ENCODE results near the gene HACD2. TPM values are rescaled to one million over a fixed set of nuclear protein-coding genes. Genes with fewer than 3 reads are reported as not detected.
"Not testable (repeated sequence)": the region's sequence is repeated elsewhere in the genome, so short reads cannot be mapped to it uniquely, and the experiment has no call there.

HACD2 gene
- total RNA-seq, 2 experiments from 2014 or later, result 17.8 to 24.9 TPM

DNA sequence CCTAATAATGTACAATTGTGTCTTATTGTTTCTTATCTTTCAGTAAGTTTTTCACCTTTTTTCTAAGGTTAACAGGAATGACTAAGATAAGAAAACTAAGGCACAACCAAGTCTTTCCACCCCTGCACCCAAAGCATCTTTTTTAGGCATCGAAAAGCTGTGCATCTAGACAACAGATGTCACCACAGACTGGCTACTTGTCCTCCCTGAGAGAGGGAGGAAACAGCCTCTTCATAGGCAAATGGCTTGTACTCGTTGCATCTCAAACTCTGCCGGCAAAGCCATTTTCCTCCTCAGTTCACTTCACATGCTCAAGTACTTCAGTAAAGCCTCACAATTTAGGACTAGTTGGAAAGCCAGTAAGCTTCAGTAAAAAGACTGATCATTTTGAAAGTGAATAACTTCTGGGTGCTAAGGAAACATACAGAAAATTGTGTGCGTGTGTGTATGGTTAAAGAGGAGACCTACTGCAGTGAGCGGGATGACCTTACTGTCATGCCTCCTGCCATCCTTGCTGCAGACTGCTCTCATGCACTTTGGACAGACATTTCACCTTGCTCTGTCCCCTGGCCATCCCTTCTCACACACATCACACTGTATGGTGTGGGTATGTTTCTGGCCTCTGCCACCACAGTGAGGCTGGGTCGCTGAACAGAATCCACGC, 36.5 kb upstream of the HACD2 start:
- no peaks in the 10 kb centered on the region for H3K9me3 Mint-ChIP-seq (ENCODE audit: low read depth)
- no peak overlapping the region for H3K27ac Mint-ChIP-seq
- ATAC-seq (no peak), DNase-seq (no peak)
- H3K36me3 Mint-ChIP-seq, result no peaks in the 10 kb centered on the region
- H3K4me3 Mint-ChIP-seq, result no peak overlapping the region
- H3K4me1 Mint-ChIP-seq, result no peaks in the 10 kb centered on the region
- CTCF ChIA-PET, result no interaction called here
- H3K27me3 Mint-ChIP-seq, result no peaks in the 10 kb centered on the region

DNA sequence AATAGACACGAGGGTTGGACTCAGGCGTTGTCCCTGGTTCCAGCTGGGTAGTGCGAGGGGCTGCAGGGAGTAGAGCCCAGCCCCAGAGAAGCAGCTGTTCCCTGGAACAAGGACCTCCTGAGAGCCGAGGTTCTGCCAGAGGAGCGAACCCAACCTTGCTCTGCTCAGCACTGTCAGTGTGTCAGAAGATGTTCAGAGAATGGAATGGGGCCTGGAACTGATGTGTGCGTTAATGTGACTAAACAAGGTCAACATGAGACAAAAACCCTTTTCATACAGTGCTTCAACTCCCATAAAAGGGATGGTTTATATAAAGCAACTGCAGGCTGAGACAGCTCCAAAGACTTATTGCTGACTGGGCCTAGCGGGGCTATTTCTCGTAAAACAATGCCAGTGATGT, 35.5 kb upstream of the HACD2 start:
- no peak for ATAC-seq
- no peaks in the 10 kb centered on the region for H3K27me3 Mint-ChIP-seq
- CTCF ChIA-PET, result no interaction called here
- no peaks in the 10 kb centered on the region for H3K9me3 Mint-ChIP-seq (ENCODE audit: low read depth)
- H3K4me1 Mint-ChIP-seq, result no peaks in the 10 kb centered on the region
- H3K36me3 Mint-ChIP-seq, result no peaks in the 10 kb centered on the region
- H3K4me3 Mint-ChIP-seq, result no peak overlapping the region
- no peak for DNase-seq
- no peak overlapping the region for H3K27ac Mint-ChIP-seq

DNA sequence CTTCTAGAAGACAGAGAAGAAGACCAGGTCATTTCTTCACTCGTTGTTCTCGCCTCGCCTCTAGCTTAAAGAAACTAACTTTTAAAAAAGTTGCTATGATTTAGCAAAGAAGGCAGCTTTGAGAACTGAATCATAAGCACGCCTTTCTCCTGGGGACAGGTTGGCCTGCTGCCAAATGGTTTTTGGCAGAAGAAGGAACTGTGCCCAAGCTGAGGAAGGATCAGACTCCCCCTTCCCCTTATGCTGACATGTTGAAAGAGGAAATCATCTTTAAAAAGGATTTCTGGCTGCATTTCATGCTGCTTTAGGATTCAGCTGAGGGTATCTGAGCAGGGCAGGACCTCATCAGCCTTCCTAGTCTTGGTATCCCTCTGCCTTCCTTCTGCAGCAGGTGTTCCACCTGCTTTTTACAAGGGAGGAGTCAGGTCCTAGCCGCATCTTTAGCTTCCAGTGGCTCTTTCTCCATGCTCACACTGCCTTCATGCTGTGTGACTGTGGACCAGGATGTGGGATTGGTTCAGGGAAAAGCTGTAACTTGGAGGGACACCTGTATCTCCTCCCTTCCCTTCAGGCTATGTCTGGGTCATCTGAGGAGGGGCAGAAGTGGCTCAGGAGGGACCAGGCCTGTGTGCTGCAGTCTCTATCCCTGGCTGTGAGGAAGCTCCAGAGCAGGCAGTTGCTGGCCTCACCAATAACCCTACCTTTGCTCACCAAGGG, 34.1 kb upstream of the HACD2 start:
- Mint-ChIP-seq H3K4me3 (no peak overlapping the region), H3K36me3 (peaks cover 2% of the 10 kb centered on the region), H3K27me3 (no peaks in the 10 kb centered on the region), H3K27ac (no peak overlapping the region), H3K4me1 (no peaks in the 10 kb centered on the region), H3K9me3 (ENCODE audit: low read depth) (no peaks in the 10 kb centered on the region)
- CTCF ChIA-PET, result no interaction called here
- ATAC-seq (no peak), DNase-seq (no peak)

DNA sequence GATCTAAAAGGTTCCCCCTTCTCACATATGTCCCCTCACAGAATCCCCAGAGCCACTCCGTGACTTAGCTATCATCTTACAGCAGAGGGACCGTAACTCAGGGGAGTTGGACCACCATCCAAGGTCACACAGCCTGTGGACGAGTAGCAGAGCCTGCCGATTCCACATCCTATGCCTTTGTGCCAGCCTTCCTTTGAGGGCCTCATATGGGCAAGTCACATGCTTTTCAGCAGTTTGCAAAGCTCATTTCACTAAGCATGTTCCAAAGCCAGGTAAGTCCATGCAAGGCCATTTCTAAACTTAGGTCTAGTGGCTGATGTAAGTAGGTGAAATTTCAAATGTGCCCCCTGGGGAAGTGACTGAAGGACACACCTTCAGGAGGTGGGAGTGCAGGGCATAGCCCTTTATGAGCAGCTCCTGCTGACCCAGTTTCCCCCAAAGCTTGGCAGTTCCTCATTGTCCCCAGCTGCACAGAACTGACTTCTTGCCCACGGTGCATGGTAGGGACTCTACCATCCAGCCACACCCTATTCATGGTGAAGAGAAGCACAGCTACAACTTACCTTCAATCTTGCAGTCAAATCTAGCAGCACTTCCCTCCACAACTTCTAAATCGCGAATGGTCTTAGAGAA, 33.3 kb upstream of the HACD2 start:
- no peak overlapping the region for H3K4me3 Mint-ChIP-seq
- H3K36me3 Mint-ChIP-seq, result peaks cover 3% of the 10 kb centered on the region
- CTCF ChIA-PET, result no interaction called here
- no peak overlapping the region for H3K27ac Mint-ChIP-seq
- no peak for DNase-seq
- no peak for ATAC-seq
- no peaks in the 10 kb centered on the region for H3K4me1 Mint-ChIP-seq
- no peaks in the 10 kb centered on the region for H3K9me3 Mint-ChIP-seq (ENCODE audit: low read depth)
- no peaks in the 10 kb centered on the region for H3K27me3 Mint-ChIP-seq

DNA sequence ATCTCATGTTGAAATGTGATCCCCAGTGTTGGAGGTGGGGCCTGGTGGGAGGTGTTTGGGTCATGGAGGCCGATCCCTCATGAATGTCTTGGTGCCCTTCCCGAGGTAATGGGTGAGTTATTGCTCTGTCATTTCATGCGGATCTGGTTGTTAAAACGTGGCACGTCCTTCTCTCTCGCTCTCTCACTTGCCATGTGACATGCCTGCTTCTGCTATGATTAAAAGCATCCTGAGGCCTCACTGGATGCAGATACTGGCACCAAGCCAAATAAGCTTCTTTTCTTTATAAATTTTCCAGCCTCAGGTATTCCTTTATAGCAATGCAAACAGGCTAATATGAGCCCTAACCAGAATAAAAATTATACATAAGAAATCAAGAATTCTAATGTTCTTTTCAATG, 31.7 kb upstream of the HACD2 start:
- Mint-ChIP-seq H3K27me3 (no peaks in the 10 kb centered on the region), H3K36me3 (peaks cover 4% of the 10 kb centered on the region), H3K9me3 (ENCODE audit: low read depth) (no peaks in the 10 kb centered on the region), H3K4me3 (no peak overlapping the region), H3K27ac (no peak overlapping the region), H3K4me1 (no peaks in the 10 kb centered on the region)
- CTCF ChIA-PET, result interaction anchor here (0.8 kb wide), 1 partner anchor 24 kb away, joined by 3 read pairs; no protein-coding TSS in a partner anchor
- no peak for ATAC-seq
- no peak for DNase-seq

DNA sequence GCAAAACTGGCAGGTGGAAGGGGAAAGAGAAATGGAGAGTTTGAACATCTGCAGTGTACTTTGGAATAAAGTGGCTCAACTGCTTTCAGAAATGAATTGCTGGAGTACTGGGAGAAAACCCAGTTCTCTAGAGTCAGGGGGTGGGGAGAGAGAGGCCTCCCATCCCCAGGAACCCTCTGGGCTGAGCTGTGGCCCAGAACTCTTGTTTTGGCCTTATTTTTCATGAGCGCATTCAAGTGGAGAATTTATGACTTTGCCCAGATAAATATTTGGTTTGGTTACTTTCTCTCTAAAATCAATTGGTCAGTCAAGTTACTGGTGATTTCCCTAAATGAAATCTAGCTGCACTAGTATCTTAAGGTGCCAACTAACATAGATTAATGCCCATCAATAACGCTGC, 28.7 kb upstream of the HACD2 start:
- peaks cover 3% of the 10 kb centered on the region for H3K4me1 Mint-ChIP-seq
- H3K36me3 Mint-ChIP-seq, result peaks cover 11% of the 10 kb centered on the region
- CTCF ChIA-PET, result no interaction called here
- ATAC-seq, result no peak
- H3K27ac Mint-ChIP-seq, result no peak overlapping the region
- no peaks in the 10 kb centered on the region for H3K9me3 Mint-ChIP-seq (ENCODE audit: low read depth)
- no peak for DNase-seq
- H3K4me3 Mint-ChIP-seq, result no peak overlapping the region
- H3K27me3 Mint-ChIP-seq, result no peaks in the 10 kb centered on the region

DNA sequence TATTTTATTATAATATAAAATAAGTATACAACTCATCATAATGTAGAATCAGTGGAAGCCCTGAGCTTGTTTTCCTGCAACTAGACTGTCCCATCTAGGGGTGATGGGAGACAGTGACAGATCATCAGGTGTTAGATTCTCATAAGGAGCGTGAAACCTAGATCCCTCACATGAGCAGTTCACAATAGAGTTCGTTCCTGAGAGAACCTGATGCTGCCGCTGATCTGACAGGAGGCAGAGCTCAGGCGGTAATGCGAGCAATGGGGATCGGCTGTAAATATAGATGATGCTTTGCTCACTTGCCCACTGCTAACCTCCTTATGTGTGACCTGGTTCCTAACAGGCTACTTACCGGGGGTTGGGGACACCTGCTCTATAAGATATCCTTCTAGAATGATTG, 26.8 kb upstream of the HACD2 start:
- H3K4me1 Mint-ChIP-seq; H3K9me3 Mint-ChIP-seq (ENCODE audit: low read depth); H3K4me3 Mint-ChIP-seq; H3K27me3 Mint-ChIP-seq; CTCF ChIA-PET; DNase-seq; H3K27ac Mint-ChIP-seq; ATAC-seq: not testable (repeated sequence)
- H3K36me3 Mint-ChIP-seq, result peaks cover 11% of the 10 kb centered on the region

DNA sequence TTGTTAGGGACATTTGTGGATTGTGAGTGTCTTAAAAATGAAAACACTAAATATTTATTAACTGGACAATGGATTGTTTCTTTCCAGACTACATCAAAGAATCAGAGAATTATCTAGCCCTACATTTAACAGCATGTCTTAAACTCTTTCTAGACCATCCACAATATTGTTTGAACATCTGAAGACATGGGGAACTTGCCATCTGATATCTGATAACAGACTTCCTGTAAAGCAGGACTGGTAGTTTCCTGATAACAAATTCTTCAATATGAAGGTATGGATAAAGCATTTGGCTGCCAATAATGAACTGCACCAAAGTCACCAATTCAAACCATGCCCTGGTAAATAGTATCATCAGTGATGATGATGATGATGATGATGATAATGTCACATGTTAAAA, 26.2 kb upstream of the HACD2 start:
- Mint-ChIP-seq H3K4me1 (peaks cover 9% of the 10 kb centered on the region), H3K27me3 (no peaks in the 10 kb centered on the region), H3K9me3 (ENCODE audit: low read depth) (no peaks in the 10 kb centered on the region), H3K27ac (no peak overlapping the region), H3K36me3 (peaks cover 11% of the 10 kb centered on the region), H3K4me3 (no peak overlapping the region)
- ATAC-seq (no peak), DNase-seq (no peak)
- CTCF ChIA-PET, result no interaction called here

DNA sequence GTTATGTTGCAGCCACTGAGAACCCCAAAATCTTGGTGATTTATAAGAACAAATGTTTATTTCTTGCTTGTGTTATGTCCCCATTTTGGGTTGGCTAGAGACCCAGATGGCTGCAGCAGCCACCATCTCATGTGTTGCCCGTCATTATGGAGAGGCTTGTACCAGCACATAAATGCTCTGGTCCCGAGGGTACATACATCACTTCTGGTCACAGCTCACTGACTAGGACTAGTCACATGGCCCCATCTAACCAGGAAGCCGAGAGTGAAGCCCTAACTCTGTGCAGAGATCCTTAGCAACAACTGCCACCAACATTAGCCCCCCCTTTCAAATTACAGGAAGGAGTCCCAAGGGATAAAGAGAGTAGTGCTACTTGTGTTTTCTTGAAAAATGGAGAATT, 25.5 kb upstream of the HACD2 start:
- Mint-ChIP-seq H3K27me3 (no peaks in the 10 kb centered on the region), H3K9me3 (ENCODE audit: low read depth) (no peaks in the 10 kb centered on the region), H3K4me1 (peaks cover 13% of the 10 kb centered on the region), H3K4me3 (no peak overlapping the region), H3K27ac (no peak overlapping the region), H3K36me3 (peaks cover 14% of the 10 kb centered on the region)
- CTCF ChIA-PET, result no interaction called here
- ATAC-seq, result no peak
- no peak for DNase-seq

DNA sequence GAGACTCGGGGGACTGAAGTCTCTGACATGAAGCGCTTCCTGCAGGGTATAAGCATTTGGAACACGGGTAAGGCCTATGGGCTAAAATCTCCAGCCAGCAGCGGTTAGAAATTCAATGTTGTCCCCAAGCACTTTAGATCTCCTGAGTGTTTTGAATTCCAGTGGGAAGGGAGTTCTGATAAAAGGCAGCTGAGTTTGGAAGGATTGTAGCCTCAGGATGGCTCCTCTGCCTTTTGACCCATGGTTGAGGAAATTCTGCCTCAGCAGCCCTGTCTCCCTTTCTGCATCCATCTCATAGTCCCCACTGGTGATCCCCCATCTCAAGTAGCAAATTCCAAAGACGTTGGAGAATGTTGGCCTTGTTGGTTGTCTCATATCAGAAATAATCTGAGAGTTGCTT, 24.2 kb upstream of the HACD2 start:
- Mint-ChIP-seq H3K36me3 (peaks cover 13% of the 10 kb centered on the region), H3K4me3 (no peak overlapping the region), H3K27me3 (no peaks in the 10 kb centered on the region), H3K9me3 (ENCODE audit: low read depth) (no peaks in the 10 kb centered on the region), H3K27ac (no peak overlapping the region), H3K4me1 (peaks cover 21% of the 10 kb centered on the region)
- CTCF ChIA-PET, result no interaction called here
- ATAC-seq, result no peak
- DNase-seq, result no peak

DNA sequence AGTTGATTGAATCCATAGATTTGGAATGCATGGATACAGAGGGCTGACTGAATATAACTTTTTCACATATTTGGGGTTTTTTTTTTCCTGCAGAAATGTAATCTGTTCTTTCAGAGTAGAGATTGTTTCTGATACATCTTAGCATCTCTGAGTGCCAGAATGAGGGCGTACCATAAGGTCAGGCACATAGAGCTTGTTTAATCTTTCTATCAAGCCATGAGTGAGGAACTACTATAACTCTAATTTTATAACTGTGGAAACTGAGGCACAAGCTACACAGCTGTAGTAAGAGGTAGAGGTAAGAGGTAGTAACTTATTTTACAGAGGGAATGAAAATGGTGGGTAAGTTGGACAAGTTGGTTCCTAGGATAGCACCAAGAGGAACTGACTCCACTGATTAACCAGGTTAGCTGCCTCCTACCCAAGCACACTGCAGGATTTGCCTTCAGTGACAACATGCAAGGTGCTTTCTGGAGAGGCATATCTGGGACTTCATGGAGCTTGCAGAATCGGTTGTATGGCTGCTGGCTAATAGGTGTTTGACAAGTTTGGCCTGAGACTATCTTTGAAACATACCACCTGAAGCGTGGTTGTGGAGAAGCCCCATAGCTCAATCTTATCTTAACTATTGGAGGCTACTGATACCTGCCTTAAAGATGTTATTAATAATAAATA, 23.5 kb upstream of the HACD2 start:
- DNase-seq (no peak), ATAC-seq (no peak)
- CTCF ChIA-PET, result no interaction called here
- Mint-ChIP-seq H3K27ac (no peak overlapping the region), H3K9me3 (ENCODE audit: low read depth) (no peaks in the 10 kb centered on the region), H3K27me3 (no peaks in the 10 kb centered on the region), H3K36me3 (peaks cover 11% of the 10 kb centered on the region), H3K4me1 (peaks cover 21% of the 10 kb centered on the region), H3K4me3 (no peak overlapping the region)

DNA sequence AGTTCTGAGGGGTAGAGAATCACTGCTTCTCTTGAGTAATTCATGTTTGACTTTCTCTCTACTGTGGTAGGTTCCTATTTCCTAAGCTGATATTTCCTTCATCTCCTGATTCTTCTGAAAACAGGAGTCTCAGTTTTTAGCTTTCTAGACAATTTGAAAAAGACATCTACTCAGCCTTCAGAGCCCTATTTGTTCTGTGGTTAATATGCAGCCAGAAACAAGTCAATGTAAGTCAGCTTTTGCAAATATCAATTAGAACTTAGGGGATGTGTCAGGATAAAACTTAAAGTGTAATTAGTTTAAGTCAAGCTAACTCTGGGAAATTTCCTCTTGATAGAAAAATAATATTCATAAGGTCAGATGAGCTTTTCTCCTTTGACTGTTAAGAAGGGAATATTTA, 21.7 kb upstream of the HACD2 start:
- H3K36me3 Mint-ChIP-seq, result peaks cover 9% of the 10 kb centered on the region
- CTCF ChIA-PET, result no interaction called here
- ATAC-seq (no peak), DNase-seq (no peak)
- H3K4me3 Mint-ChIP-seq, result no peak overlapping the region
- peaks cover 21% of the 10 kb centered on the region for H3K4me1 Mint-ChIP-seq
- H3K9me3 Mint-ChIP-seq (ENCODE audit: low read depth), result no peaks in the 10 kb centered on the region
- no peaks in the 10 kb centered on the region for H3K27me3 Mint-ChIP-seq
- H3K27ac Mint-ChIP-seq, result no peak overlapping the region

DNA sequence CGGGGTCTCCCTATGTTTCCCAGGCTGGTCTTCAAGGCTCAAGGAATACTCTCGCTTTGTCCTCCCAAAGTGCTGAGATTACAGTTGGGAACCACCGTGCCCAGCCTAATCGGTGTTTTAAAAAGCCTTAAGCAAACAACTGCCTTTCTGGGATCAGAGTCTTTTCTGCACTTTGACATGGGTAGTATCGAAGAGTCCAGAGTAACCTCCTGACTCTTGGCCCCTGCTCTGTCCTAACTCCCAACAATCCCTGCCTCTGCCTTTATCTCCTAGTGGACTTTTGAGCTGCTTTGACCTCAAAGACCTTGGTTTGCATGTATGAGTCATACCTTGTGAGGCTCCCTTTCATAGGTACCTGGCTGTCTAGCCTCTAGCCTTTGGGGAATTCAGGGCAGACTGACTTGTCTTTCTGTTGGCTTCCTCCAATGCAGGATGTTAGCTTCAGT, 21.0 kb upstream of the HACD2 start:
- Mint-ChIP-seq H3K27ac (no peak overlapping the region), H3K36me3 (peaks cover 8% of the 10 kb centered on the region), H3K27me3 (no peaks in the 10 kb centered on the region), H3K4me3 (no peak overlapping the region), H3K9me3 (ENCODE audit: low read depth) (no peaks in the 10 kb centered on the region), H3K4me1 (peaks cover 17% of the 10 kb centered on the region)
- CTCF ChIA-PET, result no interaction called here
- no peak for DNase-seq
- ATAC-seq, result no peak

DNA sequence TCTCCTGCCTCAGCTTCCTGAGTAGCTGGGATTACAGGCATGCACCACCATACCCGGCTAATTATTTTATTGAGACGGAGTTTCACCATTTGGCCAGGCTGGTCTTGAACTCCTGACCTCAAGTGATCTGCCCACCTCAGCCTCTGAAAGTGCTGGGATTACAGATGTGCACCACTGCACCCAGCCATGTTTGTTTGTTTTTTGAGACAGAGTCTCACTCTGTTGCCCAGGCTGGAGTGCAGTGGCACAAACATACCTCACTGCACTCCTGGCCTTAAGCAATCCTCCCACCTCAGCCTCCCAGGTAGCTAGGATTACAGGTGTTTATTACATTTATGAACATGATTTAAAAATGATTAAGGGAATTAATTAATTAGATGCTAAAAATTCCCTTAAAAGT, 18.3 kb upstream of the HACD2 start:
- H3K9me3 Mint-ChIP-seq (ENCODE audit: low read depth); DNase-seq; H3K4me3 Mint-ChIP-seq; H3K27me3 Mint-ChIP-seq; ATAC-seq; CTCF ChIA-PET; H3K36me3 Mint-ChIP-seq; H3K27ac Mint-ChIP-seq: not testable (repeated sequence)
- peaks cover 17% of the 10 kb centered on the region for H3K4me1 Mint-ChIP-seq
